ENCODE results near the gene CACNA1G.

Gene CACNA1G

DNA sequence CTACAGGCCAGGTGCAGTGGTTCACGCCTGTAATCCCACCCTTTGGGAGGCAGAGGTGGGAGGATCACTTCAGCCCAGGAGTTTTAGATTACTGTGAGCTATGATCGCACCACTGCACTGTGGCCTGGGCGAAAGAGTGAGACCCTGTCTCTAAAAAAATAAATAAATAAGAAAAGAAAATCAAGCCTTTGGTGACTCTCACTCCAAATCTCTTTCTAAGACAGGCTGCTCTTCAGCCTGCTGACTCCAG, 75.1 kb downstream of the CACNA1G start:
- DNase-seq: no peak

GRCh38 chr17:50635982-50636803, 75.7 kb downstream of the CACNA1G start:
- no peak for DNase-seq

GRCh38 chr17:50636804-50637195, 76.3 kb downstream of the CACNA1G start:
- no peak for DNase-seq

DNA sequence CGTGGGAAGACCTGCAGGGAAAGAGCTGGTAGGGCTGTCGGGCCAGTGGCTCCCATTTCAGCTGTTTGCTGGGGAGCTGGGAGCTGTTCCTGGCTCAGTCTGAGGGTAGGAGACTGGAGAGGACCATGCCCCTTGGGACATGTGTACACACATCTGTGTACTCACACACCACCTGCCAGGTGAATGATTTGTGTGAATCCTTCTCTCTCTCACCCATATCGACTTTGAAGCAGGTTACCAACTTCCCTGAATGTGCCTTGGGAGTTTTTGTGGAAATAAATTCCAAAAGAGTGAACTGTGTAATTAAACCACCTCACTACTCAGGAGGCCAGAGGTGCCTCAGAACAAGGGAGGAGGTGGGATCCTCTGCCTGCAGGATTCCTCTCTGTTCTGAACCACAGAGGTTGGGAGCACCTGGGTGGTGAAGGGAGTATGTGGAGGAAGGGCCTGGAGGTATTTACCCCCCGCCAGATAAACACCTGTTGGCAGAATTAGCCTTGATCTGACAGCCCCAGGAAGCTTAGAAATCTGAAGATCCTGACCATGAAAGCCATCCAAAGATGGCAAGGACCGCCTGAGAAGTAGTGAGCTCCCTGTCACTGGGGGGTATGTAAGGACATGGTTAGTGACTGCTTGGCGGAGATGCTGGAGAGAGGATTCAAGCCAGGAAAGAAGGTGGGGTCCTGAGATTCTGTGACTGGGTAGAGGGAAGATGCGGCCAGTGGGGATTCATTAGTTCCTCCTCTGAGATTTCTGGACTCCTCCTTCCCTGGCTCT, 77.5 kb downstream of the CACNA1G start:
- DNase-seq: no peak

- no peak for DNase-seq
Observed at GRCh38 chr17:50638606-50638965, 78.1 kb downstream of the CACNA1G start.

DNA sequence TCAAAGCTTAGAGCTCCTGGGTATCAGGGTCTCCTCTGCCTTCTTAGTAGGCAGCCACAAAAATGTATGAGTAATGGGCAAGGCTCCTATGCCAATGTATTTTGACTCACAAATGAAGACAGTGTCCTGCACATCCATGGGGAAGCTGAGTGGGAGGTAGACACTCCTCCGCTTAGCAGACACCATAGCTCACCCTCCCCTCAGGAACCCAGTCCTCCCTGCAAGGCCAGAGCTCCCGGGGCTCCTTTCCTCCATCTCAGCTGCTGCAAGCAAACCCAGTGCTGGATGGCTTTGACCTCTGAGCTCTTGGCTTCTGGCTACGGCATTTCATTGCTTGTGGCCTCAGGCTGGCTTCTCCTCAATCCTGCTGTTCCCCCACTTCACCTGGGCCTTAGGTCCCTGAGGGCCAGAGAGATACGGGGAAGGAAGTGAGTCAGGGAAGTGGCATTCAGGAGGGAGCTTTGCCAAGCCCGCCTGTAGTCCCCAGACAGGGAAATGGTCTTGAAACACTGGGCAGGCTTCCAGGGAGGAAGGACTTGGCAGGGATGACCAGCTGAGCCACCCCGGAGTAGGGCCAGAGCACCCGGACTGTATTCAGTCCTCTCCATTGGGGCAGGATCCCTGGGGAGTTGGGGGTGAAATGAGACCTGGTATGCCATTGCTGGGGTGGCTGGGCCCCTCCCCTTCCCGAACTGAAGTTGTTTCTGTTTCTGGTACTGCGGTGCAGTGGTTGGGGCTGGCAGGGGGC, 78.6 kb downstream of the CACNA1G start:
- no peak for DNase-seq

GRCh38 chr17:50640686-50641351, 80.3 kb downstream of the CACNA1G start:
- no peak for DNase-seq

GRCh38 chr17:50641357-50641756, 80.8 kb downstream of the CACNA1G start:
- no peak for DNase-seq

GRCh38 chr17:50642071-50642721, 81.7 kb downstream of the CACNA1G start:
- DNase-seq: no peak

GRCh38 chr17:50642722-50643656, 82.5 kb downstream of the CACNA1G start:
- DNase-seq: no peak

- DNase-seq: no peak
Observed at GRCh38 chr17:50645748-50646682, 85.5 kb downstream of the CACNA1G start.

- no peak for DNase-seq
Observed at GRCh38 chr17:50647187-50647586, 86.7 kb downstream of the CACNA1G start.

DNA sequence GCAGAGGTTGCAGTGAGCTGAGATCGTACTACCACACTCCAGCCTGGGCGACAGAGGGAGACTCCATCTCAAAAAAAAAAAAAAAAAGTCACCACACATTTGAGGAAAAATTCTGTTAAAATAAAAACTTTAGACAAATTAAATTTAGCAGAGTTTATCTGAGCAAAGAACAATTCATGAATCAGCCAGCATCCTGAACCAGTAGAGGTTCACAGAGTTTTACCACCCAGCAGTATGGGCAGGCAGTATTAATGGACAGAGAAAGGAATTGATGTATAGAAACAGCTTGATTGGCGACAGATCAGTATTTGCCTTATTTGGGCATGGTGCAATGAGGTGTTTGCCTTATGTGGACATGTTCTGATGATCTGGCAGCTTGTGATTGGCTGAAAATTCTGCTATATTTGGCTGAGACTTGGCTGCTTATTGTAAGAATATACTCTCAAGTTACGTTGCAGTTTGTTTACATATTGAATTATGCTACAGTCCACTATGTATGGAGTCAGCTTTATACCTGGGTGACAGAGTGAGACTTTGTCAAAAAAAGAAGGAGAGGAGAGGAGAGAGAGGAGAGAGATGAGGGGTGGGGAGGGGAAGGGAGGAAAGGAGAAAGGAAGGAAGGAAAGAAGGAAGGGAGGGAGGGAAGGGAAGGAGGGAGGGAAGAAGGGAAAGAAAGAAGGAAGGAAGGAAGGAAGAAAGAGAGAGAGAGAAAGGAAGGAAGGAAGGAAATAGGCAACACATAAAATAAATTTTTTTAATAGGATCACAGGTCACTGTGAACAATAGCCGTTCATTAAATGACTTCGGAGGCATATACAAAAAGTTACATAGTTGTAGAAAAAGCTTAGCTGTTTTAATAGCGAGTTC, 88.8 kb downstream of the CACNA1G start:
- no peak for DNase-seq

DNA sequence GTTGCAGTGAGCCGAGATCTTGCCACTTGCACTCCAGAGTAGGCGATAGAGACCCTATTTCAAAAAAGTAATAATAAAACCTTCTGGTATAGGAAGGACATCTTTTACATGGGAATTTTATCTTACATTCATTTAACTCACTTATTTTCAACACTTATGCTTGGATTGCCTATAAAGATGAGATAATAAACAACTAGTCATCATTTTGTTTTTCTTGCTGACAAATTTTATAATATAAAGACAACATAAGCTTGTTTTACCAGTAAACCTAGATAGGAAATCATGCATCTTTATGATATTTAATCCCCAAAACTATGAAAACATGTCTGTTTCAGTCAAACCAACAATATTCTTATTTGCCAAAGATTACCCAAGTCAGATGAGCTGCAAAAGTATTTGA, 91.1 kb downstream of the CACNA1G start:
- no peak for DNase-seq

GRCh38 chr17:50653738-50654137, 93.2 kb downstream of the CACNA1G start:
- no peak for DNase-seq

DNA sequence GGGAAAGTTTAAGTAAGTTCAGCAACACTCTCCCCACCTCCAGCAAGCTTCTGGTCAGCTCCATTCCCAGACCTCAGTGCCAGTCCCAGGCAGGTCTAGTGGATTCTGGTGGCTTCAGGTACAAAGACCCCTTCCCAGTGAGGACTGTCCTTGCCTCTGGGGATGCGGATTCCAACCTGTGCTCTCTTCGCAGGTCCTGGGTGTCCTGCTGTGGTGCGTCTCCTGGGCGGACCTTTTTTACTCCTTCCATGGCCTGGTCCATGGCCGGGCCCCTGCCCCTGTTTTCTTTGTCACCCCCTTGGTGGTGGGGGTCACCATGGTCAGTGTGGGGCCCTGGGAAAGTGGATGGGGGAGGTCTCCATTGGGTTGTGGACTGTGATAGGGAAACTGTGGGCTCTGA, 96.0 kb downstream of the CACNA1G start:
- DNase-seq: no peak

GRCh38 chr17:50657054-50657453, 96.5 kb downstream of the CACNA1G start:
- DNase-seq: no peak

DNA sequence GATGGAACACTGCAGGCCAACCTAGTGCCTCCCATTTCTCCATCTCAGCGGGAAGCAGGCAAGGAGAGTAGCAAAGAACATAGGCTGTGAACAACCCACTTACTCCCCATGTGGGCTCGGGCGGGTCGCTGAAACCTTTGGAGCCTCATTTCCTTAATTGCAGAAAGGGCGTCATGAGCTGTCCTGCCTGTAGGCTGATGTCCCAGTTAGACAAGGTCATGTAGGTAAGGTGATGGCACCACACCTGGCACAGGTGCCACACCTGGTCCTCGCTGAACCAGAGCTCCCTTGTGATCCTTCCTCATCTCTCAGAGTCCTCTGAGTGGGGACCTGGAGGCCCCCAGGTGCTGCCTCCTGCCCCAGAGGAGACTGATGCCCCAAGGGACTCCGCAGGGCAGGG, 97.1 kb downstream of the CACNA1G start:
- no peak for DNase-seq

DNA sequence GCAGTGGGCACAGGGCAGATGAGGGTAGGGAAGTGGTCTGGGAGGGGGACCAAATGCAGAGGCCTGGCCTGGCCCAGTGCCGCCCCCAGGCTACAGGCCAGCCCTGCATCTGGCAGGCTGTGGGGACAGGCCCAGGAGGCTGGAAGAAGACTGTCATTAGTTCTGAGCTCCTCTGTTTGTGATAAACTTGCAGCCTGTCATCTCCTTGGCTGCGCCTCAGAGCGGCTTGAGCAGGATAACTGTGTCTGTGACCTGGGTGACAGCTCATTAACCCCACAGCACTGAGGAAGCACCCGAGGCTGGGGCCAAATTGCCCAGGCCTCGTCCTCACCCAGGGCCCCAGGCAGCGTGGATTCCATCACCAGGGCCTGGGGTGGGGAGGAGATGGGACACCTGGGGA, 98.1 kb downstream of the CACNA1G start:
- DNase-seq: no peak

GRCh38 chr17:50659179-50659578, 98.7 kb downstream of the CACNA1G start:
- no peak for DNase-seq

All from activated effector memory CD4-positive, alpha-beta T cell treated with anti-CD3 and anti-CD28 coated beads, Interleukin-2, amount 50 U/mL, for 16 hours (primary cell).